Lower leg skin (tissue), 3 donors: ENCODE measurements around the gene CPEB3.

Experiments
- POLR2A ChIP-seq, 2 donors: fragments of 450-650 bp; IDR thresholded peaks; one replicate each; pipeline ENCODE4 v1.6.1; 2016 to 2017; ENCODE audit warnings: antibody characterized with exemption in 2 of 2, mild to moderate bottlenecking in 1 of 2, moderate library complexity in 1 of 2
- TF ChIP-seq, protein P1 (sequence below), 3 donors: fragments of 450-650 bp; IDR thresholded peaks; one replicate each; pipeline ENCODE4 v1.5.1; 2016; ENCODE audit warnings: antibody characterized with exemption in 3 of 3, mild to moderate bottlenecking in 3 of 3, moderate library complexity in 2 of 3

DNA sequence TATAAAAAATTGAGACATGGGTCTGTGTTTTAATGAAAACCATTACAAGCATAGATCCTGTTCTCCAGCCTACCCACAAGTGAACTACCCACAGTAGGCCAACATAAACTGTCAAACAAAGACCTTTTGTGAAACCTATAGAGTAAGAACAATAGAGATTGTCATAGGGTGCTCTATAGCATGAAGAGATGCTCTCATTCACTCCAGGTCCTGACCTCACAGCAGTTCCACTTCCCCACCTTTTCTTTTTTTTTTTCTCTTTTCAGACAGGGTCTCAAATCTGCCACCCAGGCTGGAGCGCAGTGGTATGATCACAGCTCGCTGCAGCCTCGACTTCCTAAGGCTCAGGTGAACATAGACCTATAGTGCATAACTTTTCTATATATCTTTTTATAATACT is 72.3 kb downstream of the CPEB3 start:
- TF ChIP-seq, protein P1, sequence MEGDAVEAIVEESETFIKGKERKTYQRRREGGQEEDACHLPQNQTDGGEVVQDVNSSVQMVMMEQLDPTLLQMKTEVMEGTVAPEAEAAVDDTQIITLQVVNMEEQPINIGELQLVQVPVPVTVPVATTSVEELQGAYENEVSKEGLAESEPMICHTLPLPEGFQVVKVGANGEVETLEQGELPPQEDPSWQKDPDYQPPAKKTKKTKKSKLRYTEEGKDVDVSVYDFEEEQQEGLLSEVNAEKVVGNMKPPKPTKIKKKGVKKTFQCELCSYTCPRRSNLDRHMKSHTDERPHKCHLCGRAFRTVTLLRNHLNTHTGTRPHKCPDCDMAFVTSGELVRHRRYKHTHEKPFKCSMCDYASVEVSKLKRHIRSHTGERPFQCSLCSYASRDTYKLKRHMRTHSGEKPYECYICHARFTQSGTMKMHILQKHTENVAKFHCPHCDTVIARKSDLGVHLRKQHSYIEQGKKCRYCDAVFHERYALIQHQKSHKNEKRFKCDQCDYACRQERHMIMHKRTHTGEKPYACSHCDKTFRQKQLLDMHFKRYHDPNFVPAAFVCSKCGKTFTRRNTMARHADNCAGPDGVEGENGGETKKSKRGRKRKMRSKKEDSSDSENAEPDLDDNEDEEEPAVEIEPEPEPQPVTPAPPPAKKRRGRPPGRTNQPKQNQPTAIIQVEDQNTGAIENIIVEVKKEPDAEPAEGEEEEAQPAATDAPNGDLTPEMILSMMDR (IDR thresholded peaks at IDR 0.05), result no peak
- no peak for TF ChIP-seq POLR2A (IDR thresholded peaks at IDR 0.05)
